MM.1S (cell line): Measurements from ENCODE around the gene TENM4.
A peak's percentile ranks its signal among the peaks of the same experiment; 100 is the strongest.

Experiments
- DNase-seq: peaks from one replicate; pipeline ENCODE4 v3.0.0-alpha.2; 2015
- H2AFZ ChIP-seq: fragments of 300-600 bp; sonication (generic); 2 replicates; pipeline ENCODE4 v1.6.0; 2016; ENCODE audit warnings: antibody characterized with exemption, low read length
- H3F3A ChIP-seq: fragments of 300-600 bp; sonication (generic); 2 replicates; pipeline ENCODE4 v1.6.1; 2016; ENCODE audit warnings: mild to moderate bottlenecking, antibody characterized with exemption, low read length, moderate library complexity, mixed read lengths; ENCODE audit not compliant: insufficient read depth
- H3K27ac ChIP-seq: fragments of 300-600 bp; sonication (generic); 2 replicates; pipeline ENCODE4 v1.5.1; 2016; ENCODE audit warnings: mild to moderate bottlenecking, low read length
- H3K27me3 ChIP-seq: fragments of 300-600 bp; sonication (generic); replicated peaks from 2 replicates; pipeline ENCODE4 v1.6.0; 2016; ENCODE audit warnings: low read length; ENCODE audit not compliant: insufficient read depth
- H3K36me3 ChIP-seq: fragments of 300-600 bp; sonication (generic); replicated peaks from 2 replicates; pipeline ENCODE4 v1.6.1; 2016; ENCODE audit warnings: mild to moderate bottlenecking, low read length, mixed read lengths; ENCODE audit not compliant: insufficient read depth
- H3K4me1 ChIP-seq: fragments of 300-600 bp; sonication (generic); 2 replicates; pipeline ENCODE4 v1.6.1; 2016; ENCODE audit warnings: low read length, mixed read lengths
- H3K4me2 ChIP-seq: fragments of 300-600 bp; sonication (generic); 2 replicates; pipeline ENCODE4 v1.6.0; 2016; ENCODE audit warnings: low read depth, low read length
- H3K4me3 ChIP-seq: fragments of 300-600 bp; sonication (generic); 2 replicates; pipeline ENCODE4 v1.5.1; 2016; ENCODE audit warnings: low read length, mixed read lengths
- H3K79me2 ChIP-seq: fragments of 300-600 bp; sonication (generic); 2 replicates; pipeline ENCODE4 v1.6.1; 2016; ENCODE audit warnings: mixed run types, low read length, mixed read lengths
- H3K9ac ChIP-seq: fragments of 300-600 bp; sonication (generic); 2 replicates; pipeline ENCODE4 v1.6.1; 2016; ENCODE audit warnings: low read length, mixed read lengths
- H3K9me2 ChIP-seq: fragments of 300-600 bp; sonication (generic); replicated peaks from 2 replicates; pipeline ENCODE4 v1.6.1; 2016; ENCODE audit warnings: mild to moderate bottlenecking, low read length, mixed read lengths; ENCODE audit not compliant: insufficient read depth
- H3K9me3 ChIP-seq: fragments of 300-600 bp; sonication (generic); replicated peaks from 2 replicates; pipeline ENCODE4 v1.6.1; 2016; ENCODE audit warnings: mild to moderate bottlenecking, low read length, mixed read lengths; ENCODE audit not compliant: insufficient read depth
- H4K20me1 ChIP-seq: fragments of 300-600 bp; sonication (generic); 2 replicates; pipeline ENCODE4 v1.6.1; 2016; ENCODE audit warnings: mild to moderate bottlenecking, low read length, moderate library complexity, mixed read lengths; ENCODE audit not compliant: insufficient read depth
- EZH2 ChIP-seq: fragments of 300-600 bp; sonication (generic); optimal IDR thresholded peaks from 2 replicates; pipeline ENCODE3; 2017; ENCODE audit warnings: low read depth, mild to moderate bottlenecking, antibody characterized with exemption, low read length, mixed read lengths
- EZH2phosphoT487 ChIP-seq: fragments of 300-600 bp; sonication (generic); IDR thresholded peaks from 2 replicates; pipeline ENCODE4 v1.6.1; 2018; ENCODE audit warnings: antibody characterized with exemption, low read length
- TF ChIP-seq, protein P1 (sequence below): fragments of 300-600 bp; sonication (generic); IDR thresholded peaks from 2 replicates; pipeline ENCODE4 v1.5.1; 2016; ENCODE audit warnings: antibody characterized with exemption, low read length, mixed read lengths

Gene TENM4

DNA sequence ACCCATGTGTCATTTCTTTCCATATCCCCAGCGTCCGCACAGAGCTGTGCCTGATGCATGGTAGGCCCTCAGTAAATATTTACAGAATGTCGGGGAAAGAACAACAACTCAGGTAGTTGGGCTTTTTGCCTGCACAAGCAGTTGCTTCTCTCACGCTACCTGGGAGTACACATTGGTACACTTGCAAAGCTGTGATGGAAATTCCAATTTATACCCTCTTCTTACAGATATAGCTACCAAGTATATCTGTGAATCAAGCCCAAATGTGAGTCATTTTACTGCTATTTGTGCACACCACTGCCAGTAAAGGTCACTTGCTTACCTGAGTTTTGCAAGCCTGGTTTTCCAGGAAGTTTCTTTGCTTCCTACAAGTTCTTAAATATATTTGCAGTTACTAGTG, 533.2 kb downstream of the TENM4 start:
- Histone ChIP-seq H3K4me1 (peaks cover 56% of the 10 kb centered on the region), H3K9me3 (no peaks in the 10 kb centered on the region), H3K27ac (no peak overlapping the region), H2AFZ (no peak overlapping the region), H3K9me2 (no peaks in the 10 kb centered on the region), H4K20me1 (no peaks in the 10 kb centered on the region), H3K27me3 (no peaks in the 10 kb centered on the region), H3K4me3 (no peak overlapping the region), H3K4me2 (no peak overlapping the region), H3K9ac (no peak overlapping the region), H3F3A (peaks cover 25% of the 10 kb centered on the region), H3K36me3 (no peaks in the 10 kb centered on the region), H3K79me2 (no peaks in the 10 kb centered on the region)
- TF ChIP-seq EZH2 (no peak), EZH2phosphoT487 (no peak)
- TF ChIP-seq, protein P1, sequence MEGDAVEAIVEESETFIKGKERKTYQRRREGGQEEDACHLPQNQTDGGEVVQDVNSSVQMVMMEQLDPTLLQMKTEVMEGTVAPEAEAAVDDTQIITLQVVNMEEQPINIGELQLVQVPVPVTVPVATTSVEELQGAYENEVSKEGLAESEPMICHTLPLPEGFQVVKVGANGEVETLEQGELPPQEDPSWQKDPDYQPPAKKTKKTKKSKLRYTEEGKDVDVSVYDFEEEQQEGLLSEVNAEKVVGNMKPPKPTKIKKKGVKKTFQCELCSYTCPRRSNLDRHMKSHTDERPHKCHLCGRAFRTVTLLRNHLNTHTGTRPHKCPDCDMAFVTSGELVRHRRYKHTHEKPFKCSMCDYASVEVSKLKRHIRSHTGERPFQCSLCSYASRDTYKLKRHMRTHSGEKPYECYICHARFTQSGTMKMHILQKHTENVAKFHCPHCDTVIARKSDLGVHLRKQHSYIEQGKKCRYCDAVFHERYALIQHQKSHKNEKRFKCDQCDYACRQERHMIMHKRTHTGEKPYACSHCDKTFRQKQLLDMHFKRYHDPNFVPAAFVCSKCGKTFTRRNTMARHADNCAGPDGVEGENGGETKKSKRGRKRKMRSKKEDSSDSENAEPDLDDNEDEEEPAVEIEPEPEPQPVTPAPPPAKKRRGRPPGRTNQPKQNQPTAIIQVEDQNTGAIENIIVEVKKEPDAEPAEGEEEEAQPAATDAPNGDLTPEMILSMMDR: no peak
- DNase-seq: no peak

DNA sequence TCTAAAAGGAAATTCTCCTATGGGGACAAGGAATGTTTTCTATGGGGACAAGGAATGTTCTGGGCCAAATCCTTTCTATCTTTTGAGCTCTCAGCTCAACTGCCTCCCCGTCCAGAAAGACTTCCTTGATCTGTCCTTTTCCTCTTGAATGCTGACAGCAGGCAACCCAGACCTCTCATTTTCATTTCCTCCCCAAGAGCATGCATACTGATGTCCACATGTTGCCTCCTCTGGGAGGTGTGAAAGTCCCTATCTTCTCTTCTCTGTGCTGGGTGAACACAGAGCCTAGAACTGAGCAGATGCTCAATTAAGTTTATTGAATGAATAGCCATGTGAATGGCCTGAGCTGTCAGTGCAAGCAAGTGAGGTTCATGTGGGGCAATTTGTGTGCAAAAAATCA, 534.3 kb downstream of the TENM4 start:
- H4K20me1 ChIP-seq: no peaks in the 10 kb centered on the region
- H3K4me2 ChIP-seq: no peak overlapping the region
- no peak overlapping the region for H3K4me3 ChIP-seq
- no peaks in the 10 kb centered on the region for H3K79me2 ChIP-seq
- no peaks in the 10 kb centered on the region for H3K9me3 ChIP-seq
- no peaks in the 10 kb centered on the region for H3K9me2 ChIP-seq
- peak; percentile 38 for DNase-seq
- TF ChIP-seq, protein P1: no peak
- TF ChIP-seq EZH2phosphoT487 (no peak), EZH2 (no peak)
- peaks cover 52% of the 10 kb centered on the region for H3K4me1 ChIP-seq
- H3K27ac ChIP-seq: peak overlapping the region; percentile 25; the same call in 1 of the 2 replicates
- no peaks in the 10 kb centered on the region for H3K36me3 ChIP-seq
- no peaks in the 10 kb centered on the region for H3K27me3 ChIP-seq
- no peak overlapping the region for H3K9ac ChIP-seq
- peaks cover 25% of the 10 kb centered on the region for H3F3A ChIP-seq
- H2AFZ ChIP-seq: peak overlapping the region; percentile 12; the same call in 1 of the 2 replicates

DNA sequence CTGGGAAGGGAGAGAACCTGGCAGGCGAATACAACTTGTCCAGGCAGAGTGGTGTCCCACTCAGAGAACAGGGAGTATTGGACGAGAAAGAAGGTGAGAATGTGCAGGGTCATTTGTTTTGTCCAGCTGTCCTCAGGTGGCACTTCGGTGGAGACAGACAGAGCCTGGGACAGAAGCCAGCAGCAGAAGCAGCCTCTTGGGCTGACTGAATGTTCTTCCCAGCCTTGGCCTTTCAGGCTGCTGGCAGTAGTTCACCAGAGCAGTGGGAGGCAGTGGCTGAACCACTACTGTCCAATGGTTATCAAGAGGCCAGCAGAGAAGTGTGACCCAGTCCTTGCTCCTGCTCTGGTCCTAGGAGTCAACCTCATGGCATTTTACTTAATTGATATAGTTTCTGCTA, 535.1 kb downstream of the TENM4 start:
- Histone ChIP-seq H3K27ac (no peak overlapping the region), H3K27me3 (no peaks in the 10 kb centered on the region), H3F3A (peaks cover 19% of the 10 kb centered on the region), H3K79me2 (no peaks in the 10 kb centered on the region), H3K4me3 (no peak overlapping the region), H3K9ac (no peak overlapping the region), H3K9me3 (no peaks in the 10 kb centered on the region), H3K36me3 (no peaks in the 10 kb centered on the region), H4K20me1 (no peaks in the 10 kb centered on the region), H2AFZ (no peak overlapping the region), H3K4me1 (peaks cover 44% of the 10 kb centered on the region), H3K9me2 (no peaks in the 10 kb centered on the region), H3K4me2 (no peak overlapping the region)
- no peak for TF ChIP-seq EZH2
- TF ChIP-seq, protein P1: no peak
- DNase-seq: no peak
